Measurements from ENCODE around the gene PTPRG.
"Not testable (repeated sequence)": the region's sequence is repeated elsewhere in the genome, so short reads cannot be mapped to it uniquely, and the experiment has no call there.

PTPRG gene

DNA sequence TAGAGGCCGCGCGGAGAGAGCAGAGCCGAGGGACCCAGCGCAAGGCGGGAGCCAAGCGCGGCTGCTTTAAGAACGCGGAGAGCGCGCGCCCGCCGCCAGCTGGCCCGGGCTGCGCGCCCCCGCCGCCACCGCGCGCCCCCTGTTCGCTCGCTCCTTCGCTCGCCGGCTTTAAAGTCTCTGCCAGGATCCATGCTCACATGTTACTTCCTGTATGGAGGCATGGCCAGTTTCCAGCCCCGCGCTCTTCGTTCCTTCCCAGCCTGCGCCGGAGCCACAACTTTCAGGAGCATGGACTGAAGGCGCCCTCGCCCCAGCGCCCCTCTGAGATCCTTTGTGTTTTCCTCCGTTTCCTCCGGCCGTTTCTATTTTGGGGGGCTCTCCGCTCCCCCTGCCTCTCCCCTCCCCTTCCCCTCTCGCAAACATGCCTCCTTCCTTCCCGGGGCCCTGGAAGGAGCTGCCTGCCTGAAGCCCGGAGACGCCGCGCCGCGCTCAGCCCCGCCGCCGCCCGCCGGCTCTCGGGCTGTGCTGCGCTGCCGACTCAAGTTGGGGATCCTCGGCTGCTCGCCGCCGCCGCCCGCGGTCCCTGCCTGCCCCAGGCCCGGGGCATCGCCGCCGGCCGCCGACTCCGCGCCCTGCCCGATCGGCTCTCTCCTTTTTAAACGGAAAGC is at the start of gene PTPRG:
TSS of gene PTPRG (plus strand) at position 198 of the 668 bp plus-strand sequence. CDS start 717 bp downstream, outside the sequence.
- no peak for DNase-seq

DNA sequence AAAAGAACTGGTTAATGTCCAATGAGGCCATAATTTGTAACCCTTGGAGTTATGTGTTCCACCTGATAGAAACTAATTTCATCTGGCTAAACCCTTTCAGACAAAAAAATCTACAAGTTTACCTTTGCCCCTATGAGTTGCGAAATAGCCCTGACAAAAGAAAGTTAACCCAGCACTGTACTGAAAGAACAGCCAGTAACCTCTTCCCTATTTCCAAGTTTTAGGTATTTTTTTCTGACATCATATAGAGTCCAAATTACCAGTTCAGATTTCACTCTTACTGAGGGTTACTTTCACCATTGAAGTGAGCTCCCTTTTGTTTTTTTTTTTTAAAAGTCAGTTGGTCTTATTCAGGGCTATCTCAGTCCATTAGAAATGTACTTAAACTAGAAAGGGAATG is 42.8 kb upstream of the PTPRG start:
- no peak for DNase-seq

DNA sequence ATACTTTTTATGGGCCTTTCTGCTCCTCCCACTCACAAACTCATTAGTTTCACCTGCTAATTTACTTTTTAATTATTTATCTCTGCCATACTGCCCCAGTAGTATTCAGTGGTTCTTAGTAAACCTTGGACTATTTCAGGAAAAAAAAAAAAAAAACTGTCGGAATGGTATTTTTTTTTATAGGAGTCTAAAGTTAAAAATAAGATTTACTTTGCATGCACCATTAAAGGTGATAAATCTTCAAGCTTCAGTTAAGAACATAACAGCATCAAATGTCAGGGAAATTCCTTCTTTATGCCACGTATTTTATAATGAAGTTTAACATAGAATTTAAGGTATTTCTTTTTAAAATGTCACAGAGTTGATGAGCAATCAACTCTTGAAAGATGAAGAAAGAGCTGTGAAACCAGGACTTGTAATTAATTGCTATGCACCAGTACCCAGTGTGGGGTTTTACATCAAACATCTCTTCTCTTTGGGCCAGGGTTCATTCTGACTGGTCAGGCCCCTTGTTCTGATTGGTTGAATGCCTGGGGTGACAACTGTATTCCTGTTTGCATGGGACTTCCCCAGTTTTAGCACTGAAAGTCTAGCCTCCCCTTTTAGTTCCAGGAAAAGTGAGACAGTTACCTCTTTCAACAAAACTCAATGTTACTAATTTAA is 40.3 kb upstream of the PTPRG start:
- no peak for DNase-seq

DNA sequence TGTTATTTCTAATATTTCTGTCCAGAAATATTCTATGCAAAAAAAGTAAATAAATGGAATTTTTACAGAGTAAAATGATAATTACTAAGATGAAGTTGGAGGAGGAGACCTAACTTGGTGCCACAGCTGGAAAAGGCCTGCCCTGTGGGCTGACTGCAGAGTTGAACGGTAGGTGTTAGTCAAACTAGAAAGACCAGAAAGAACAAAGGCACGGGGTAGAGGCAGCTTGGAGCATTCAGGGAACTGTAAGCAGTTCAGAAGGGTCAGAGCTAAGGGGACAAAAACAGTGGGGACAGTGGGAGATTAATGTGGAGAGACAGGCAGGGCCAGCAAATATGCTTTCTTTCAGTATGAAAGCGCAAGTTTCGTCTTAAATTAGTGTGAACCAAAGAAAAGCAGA is 39.3 kb upstream of the PTPRG start:
- DNase-seq = no peak

DNA sequence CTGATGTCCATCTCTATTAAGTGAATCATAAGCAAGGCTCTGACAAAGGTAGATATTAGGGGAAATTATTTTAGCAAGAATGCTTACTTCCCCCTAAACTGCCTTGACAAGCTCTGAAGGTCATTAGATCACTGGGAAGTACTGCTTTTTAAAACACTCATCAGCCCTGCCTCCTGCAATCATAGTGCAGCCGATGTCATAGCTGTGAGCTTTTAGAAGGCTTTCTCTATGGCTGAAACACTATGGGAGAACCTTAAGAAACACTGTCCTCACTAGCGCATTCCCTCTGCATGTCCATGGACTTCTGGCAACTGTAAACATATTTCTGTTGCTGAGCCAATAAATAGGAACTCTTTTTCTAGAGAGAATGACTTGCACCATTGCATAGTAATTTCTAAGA is 38.7 kb upstream of the PTPRG start:
- DNase-seq = no peak

DNA sequence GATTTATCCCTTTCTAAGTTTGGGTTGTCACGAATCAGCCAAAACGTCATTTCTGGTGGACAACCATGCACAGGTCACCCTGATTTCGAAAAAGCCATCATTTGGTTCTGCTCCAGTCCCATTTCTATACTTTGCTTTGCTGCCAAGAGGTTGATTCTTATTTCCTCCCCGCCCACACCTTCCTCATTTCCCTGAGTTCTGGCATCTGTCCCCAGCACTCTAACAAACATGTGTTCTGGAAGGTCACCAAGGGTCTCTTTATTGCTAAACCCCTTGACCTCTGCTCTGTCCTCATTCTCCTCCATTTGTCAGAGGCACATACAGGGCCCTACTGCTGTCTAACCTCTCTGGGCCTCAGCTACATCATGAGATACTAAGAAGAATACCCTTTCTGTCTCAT is 36.4 kb upstream of the PTPRG start:
- no peak for DNase-seq

DNA sequence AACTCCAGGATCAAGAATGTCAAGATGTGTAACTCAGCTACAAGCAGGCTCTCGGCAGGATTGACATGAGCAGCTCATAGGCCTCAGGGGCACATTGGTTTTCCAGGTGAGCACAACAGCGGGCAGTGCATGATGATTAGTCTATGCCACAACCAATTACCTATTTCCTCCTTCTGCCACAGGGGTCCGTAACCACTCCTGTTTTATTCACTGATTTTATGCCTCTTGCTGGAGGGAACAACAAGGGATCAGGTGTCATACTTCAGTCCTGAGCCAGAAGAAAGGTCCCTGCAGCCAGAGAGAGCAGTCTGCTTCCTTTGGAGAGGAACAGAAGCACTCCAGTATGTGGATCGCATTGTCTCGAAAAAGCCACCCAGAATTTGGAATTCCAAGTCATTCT is 35.1 kb upstream of the PTPRG start:
- no peak for DNase-seq

DNA sequence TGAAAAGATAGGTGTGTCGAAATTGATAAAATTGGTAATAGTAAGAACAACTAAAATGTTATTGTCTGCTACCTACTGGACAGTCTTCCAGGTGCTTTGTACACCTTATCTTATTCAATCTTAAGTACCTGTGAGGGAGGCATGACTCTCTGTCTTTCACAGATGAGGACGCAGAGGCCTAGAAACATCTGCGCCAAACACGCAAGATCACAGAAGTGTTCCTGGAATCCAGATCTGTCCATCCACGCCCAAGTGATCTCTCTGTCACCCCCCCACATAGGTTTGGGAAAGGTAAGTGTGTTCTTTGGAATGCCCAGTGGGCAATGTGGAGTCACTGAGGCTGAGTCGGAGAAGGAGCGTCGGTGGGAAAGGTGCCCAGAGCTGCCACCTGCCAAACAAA is 34.4 kb upstream of the PTPRG start:
- DNase-seq = no peak

DNA sequence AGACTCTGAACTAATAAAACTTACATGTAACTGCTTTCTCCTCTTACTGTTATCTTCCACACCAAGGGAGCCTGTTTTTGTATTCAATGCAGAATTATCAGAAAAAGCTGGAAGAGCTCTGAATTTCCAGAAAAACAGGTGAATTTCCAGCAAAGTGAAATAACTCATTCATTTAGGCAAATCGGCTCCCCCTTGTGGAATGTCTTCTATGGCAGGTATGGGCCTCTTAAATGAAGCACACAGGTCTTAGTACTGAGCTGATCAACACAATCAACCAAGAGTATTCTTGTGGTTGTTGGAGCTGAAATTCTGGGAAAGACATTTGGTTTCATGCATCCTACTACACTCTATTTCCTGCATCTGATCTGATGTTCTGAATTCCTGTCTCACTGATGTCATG is 31.0 kb upstream of the PTPRG start:
- no peak for DNase-seq

DNA sequence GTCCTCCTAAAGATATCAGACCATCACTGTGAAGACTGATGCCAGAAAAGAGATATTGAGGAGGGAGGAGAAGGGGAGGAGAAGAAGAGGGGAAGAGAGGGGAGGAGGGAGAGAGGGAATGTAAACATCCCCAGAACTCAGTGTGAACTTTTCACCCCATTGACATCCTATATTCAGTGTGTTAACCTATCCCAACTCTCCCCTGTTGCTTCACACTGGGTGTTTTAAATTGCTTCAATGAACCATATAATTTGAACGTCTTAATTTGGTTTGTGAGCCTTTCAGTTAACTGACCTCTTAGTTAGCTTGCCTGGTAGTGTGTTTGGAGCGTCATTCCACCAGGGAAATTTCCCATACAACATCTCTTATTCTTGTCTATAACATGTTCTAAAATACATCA is 29.8 kb upstream of the PTPRG start:
- no peak for DNase-seq

DNA sequence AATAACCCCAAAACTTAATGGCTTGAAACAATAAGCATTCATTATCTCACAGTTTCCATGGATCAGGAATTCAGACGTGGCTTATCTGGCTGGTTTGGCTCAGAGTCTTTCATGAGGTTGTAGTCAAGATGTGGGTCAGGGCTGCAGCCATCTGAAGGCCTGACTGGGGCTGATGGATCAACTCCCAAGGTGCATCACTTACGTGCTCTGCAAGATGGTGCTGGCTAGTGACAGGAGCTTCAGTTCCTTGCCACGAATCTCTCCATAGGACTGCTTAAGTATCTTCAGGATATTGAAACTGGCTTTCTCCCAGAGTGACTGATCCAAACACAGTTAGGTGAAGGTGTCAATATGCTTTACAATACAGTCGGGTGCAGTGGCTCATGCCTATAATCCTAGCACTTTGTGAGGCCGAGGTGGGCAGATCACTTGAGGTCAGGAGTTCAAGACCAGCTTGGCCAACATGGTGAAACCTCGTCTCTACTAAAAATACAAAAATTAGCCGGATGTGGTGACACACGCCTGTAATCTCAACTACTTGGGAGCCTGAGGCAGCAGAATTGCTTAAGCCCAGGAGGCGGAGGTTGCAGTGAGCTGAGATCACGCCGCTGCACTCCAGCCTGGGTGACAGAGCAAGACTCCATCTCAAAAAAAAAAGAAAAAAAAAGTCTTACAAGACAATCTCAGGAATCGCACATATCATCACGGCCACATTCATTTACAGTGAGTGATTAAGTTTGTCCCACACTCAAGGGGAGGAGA is 28.5 kb upstream of the PTPRG start:
- DNase-seq = no peak

DNA sequence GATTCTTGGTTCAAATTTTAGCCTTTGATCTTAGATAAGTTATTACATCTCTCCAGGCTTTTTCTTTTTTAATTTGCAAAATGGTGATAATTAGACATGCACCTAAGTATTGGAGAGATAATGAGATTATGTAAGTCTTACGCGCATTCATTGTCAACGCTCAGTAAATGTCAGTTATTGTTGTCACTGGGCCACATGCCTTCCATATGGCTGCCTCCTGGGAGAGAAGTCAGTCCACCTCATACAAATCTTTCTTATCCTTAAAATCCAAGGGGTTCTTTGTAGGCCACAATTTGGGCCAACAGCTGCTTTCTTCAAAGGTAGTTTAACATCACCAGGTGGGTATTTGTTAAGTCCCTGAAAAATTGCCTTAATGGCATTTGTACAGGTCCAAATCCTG is 25.5 kb upstream of the PTPRG start:
- DNase-seq = no peak

DNA sequence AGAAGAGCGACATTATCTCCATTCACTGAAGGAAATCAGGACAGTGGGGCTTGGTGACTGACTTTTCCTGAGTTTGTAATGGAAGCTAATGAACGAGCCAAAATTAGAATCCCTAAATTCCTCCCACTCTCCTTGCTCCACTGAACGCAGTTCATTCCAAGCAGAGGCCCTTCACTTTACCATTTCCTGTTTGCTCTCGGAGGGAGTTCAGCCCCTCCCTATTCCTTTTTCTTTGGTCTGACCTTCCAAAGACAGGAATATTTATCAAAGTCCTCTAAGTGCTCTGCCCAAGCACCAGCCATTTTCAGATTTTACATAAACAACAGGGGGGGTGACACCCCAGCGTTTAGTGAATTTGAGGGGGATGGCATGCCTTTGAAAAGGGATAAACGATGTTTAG is 24.0 kb upstream of the PTPRG start:
- DNase-seq = no peak

DNA sequence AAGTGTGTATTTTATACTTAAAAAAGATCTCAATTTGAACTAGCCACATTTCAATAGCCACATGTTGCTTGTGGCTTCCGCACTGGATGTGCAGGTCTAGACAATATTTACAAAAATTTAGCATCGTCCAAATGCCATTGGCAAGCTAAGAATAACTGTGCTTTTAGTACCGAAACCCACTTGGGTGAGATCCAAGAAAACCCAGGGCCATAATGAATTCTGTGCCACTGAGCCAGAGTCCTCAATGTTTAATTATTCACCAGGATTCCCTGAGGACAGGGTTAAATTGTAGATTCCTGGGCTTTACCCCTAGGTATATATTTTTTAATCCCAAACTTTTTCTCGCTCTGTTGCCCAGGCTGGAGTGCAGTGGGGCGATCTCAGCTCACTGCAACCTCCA is 22.9 kb upstream of the PTPRG start:
- DNase-seq = no peak

DNA sequence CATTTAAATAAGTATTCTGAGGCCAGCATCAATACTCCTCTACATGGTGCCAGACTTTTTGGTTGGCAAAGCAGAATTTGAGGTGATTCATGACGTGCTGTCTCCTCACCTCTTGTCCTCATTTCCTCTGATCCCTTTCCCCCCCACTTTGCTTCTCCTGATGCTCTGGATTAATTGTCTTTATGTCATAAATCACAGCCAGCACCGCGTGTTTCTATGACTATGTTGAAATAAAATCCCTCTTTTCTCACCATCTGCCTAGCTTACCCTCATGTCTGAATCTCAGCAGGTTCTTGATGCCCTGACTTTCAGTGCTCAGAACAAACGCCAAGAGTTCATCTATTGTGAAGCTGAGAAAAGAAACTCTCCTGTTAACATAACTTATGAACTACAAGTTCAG is 19.7 kb upstream of the PTPRG start:
- DNase-seq = no peak

DNA sequence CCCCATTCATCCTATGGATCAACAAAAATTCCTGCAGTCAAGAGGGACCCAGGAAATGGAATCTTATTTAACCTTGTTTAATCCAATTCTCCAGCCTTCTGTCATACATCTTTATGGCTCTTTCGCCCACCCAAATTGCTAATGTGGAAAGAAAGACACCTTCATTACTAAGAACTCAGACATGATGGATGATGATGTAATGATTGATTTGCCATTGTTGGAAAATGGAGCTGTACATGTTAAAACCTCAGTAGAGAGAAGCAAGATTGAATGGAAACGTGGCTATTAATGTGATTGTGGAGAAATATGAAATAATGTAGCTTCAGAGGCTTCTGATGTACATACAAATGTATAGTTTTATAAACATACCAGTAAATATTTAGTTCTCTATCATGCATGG is 15.7 kb upstream of the PTPRG start:
- DNase-seq = no peak

DNA sequence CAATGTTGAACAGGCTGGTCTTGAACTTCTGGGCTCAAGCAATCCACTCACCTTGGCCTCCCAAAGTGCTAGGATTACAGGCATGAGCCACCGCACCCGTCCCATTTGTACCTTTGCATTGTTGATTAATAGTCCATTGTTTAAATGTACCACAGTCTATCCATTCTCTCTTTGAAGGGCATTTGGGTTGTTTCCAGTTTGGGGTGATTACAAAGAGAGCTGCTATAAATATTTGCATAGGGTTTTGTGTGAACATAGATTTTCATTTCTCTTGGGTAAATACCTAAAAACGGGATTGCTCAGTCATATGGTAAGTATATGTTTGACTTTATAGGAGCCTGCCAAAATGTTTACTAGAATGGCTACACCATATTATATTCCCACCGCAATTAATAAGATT is 13.7 kb upstream of the PTPRG start:
- DNase-seq = no peak

DNA sequence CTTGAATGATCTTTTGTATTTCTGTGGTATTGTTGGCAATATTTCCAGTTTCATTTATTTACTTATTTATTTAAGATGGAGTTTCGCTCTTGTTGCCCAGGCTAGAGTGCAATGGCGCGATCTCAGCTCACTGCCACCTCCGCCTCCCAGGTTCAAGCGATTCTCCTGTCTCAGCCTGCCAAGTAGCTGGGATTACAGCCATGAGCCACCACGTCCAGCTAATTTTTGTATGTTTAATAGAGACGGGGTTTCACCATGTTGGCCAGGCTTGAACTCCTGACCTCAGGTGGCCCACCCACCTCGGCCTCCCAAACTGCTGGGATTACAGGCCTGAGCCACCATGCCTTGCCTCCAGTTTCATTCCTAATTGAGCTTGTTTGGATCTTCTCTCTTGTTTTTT is 8.7 kb upstream of the PTPRG start:
- not testable (repeated sequence) for DNase-seq

DNA sequence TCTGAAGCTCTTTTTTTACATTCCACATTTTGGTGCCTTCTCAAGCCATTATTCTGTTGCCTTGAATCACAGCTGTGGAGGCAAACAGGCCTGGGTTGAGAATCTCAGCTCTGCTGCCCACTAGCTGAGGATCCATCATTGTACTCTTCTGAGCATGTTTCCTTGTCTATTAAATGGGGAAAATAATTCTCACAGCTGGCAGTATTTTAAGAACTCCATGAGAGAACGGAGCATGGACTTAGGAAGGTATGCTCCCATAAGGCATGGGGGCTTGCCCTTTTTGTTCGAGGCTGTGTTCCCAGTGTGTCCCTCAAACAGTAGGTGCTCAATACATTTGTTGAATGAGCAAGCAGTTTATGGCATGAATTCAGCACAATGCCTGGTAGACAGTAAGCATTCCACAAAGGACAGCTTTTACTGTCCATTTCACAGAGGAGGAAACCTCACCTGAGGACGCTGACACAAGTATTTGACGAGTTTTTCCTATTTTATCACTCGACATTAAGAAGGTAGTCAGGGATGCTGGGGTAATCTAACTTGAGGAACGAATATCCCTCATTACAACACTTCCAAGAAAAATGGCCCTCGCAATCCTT is 2.1 kb upstream of the PTPRG start:
- no peak for DNase-seq

DNA sequence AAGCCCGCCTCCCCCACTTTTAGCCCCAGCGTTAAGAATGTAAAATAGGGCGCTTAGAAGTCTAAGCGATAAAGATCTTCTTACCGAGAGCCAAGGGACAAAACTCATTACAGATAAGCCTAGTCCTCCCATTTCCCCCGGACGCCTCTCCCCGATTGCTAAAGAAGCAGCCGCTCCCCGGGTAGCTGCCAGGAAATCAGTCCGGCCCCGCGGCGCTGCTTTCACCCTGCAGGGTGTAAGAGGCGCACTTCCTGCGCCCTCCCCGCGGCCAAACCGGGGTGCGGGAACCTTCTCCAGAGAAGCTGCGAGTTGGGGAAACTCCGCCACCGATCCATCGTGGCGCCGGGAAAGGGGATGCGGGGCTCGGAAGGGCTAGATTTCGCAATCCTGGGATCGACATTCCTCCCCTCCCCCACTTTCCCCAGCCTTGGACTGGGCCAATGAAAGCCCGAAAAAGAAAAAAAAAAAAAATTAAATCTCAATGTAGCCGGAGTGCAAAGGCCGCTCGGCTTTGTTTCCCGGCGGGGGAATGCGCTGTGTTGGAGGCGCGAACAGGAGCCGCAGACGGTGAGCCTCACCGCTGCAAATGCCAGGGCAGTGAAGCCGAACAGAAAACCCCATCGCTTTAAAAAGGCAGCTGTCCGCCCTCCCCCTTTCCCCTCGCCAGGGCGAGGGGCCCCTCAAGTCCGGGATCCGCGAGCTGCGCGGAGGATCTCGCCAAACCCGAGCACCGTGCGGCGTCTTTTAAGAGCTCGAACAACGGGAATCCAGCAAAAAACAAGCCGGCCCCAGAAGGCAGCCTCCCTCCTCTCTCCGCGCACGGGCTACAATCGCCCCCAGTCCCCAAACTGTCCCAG is 626 bp upstream of the PTPRG start:
- DNase-seq = no peak

DNA sequence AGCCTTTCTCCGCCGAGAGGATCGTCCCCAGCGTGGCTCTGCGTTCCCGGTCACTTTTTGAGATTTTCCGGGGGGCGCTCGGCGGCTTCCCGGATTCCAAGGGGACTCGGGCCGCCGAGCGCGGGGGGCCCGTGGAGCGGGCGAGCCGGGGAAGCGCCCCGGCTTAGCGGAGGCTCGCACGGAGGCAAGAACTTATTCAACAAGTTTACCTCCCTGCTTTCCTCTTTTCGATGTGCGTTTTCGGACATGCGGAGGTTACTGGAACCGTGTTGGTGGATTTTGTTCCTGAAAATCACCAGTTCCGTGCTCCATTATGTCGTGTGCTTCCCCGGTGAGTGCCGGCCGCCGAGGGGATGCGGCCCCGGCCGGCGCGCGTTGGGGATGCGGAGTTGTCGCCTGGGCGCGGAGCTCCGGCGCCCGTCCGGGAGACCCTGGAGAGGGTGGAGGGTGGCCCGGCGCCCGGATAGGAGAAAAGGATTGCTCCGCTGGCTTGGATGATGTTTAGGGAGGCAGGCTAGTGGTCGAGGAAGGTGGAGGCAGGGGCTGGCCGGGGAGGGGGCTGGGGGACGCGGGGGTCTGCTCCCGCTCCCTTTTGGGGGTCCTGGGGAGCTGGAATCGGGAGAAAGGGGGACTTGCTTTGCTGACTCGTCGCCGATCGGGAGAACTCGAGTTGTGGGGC is 810 bp downstream of the PTPRG start:
- no peak for DNase-seq

DNA sequence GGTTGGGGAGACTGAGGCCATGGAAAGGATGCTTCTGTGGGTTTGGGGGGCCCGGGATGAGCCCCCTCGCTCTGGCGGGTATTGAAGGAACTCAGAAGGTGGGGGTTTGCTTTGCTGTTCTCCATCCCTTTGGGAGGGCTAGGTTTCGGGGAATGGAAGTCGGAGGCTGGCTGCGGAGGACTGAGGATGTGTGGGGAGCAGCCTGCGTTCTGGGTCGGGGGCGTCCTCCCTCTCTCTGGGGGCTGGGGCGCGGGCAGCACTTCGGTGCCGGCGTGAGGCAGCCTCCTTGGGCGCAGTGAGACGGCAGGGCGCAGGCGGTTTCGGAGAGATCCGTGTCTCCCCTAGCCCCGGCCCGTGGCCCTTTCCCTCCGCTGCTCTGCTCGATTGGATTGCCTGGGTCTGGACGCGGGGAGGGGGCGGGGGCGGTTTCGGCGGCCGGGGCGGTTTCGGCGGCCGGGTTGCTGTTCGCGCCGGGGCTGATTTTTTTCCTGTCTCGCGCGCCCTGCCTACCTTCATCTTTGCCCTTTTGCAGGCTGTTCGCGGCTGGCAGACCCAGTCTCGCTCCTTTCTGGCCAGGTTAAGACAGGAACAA is 1.4 kb downstream of the PTPRG start:
- DNase-seq = no peak

All from activated naive CD4-positive, alpha-beta T cell (primary cell).